Right lung (tissue), 10 donors: ENCODE results near the gene OR6C76. TPM values are rescaled to one million over a fixed set of nuclear protein-coding genes. Genes with fewer than 3 reads are reported as not detected.
A peak's percentile ranks its signal among the peaks of the same experiment; 100 is the strongest.
"Not testable (repeated sequence)": the region's sequence is repeated elsewhere in the genome, so short reads cannot be mapped to it uniquely, and the experiment has no call there.

Source experiments
- DNase-seq, 2 donors: peaks; one replicate each; pipeline ENCODE4 v3.0.0-alpha.2; 2013
- long read RNA-seq, 8 donors: transcript quantifications; one replicate each; lab custom pipeline, GENCODE V29; 2026
- polyA plus RNA-seq, 5 donors: library from polyadenylated mRNA; unstranded; fragments of 120-200 nt; gene quantifications; one replicate each; pipeline versions ENCODE4 v1.2.1 to v1.2.3, GENCODE V29; 2013; ENCODE audit warnings: inconsistent platforms in 1 of 5, low replicate concordance in 1 of 5; ENCODE audit not compliant: insufficient read length in 5 of 5, insufficient read depth in 1 of 5

OR6C76 gene
- polyA plus RNA-seq = not detected
- long read RNA-seq, donor 1 = 0 reads
- long read RNA-seq, donor 2 = 0 reads
- long read RNA-seq, donor 3 = 0 reads
- long read RNA-seq, donor 4 = 0 reads
- long read RNA-seq, donor 5 = 0 reads
- long read RNA-seq, donor 6 = 0 reads
- long read RNA-seq, donor 7 = 0 reads
- long read RNA-seq, donor 8 = 0 reads

GRCh38 chr12:55425954-55426353, at the start of gene OR6C76:
TSS of gene OR6C76 (plus strand) at chr12:55426254. CDS start at chr12:55426254, 0 bp downstream.
- no peak for DNase-seq

- peak in 1 of 2 donors; percentile 0 for DNase-seq
Observed at GRCh38 chr12:55385891-55386290, 40.2 kb upstream of the OR6C76 start.

DNA sequence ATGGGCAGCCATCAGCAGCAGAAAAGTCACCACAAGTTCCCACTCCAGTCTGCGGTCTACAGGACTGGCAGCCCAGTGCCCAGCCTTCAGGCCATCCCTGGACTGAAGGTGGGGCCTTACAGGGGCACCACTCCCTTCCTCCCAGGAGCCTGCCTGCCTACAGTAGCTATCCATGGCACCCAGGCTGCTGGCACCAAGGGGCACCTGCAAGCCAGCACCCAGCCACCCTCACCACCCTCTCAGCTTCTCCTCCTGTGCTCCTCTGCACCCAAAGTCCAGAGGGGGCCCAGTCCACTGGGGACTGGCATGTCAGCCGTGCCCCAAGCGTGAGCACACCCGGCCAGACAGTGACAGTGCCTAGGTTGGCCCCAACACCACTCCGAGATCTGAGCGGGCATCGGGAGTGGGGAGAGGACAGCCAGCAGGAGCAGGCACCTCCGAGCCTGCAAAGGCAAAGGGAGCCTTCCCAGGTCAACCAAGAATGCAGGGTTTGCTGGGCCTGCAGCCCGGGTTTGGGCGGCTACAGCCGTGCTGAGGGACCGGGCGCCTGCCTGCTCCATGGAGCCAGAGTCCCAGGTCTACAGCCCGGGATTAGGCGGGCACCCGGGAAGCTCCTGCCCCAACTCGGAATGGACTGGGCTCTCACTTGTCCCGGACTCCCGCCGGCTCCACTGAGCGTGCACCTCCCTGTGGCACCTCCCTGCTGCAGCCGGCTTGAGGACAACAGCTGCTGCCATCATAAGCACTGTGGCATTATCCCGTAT, 33.8 kb upstream of the OR6C76 start:
- no peak for DNase-seq

DNA sequence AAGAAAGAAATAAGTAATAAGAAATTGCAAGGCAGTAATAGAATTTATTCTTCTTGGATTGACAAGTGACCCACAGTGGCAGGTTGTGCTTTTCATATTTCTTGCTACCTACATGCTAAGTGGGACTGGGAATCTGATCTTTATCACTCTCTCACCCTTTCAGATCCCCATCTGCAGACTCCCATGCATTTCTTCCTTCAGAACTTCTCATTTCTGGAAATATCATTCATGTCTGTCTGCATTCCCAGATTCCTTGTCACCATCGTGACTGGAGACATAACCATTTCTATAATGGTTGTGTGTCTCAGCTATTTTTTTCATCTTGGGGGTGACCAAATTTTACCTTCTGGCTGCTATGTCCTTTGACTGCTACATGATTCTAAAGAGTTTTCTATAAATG, 29.7 kb upstream of the OR6C76 start:
- no peak for DNase-seq

- no peak for DNase-seq
Observed at GRCh38 chr12:55400229-55400628, 25.8 kb upstream of the OR6C76 start, which contains the start of gene OR6C65. TSS of gene OR6C65 (plus strand) at chr12:55400529. CDS start at chr12:55400529, 0 bp downstream.

GRCh38 chr12:55407866-55408265, 18.2 kb upstream of the OR6C76 start:
- no peak for DNase-seq

GRCh38 chr12:55409133-55409532, 16.9 kb upstream of the OR6C76 start:
- DNase-seq = not testable (repeated sequence)

GRCh38 chr12:55412138-55412537, 13.9 kb upstream of the OR6C76 start:
- not testable (repeated sequence) for DNase-seq

- DNase-seq = not testable (repeated sequence)
Observed at GRCh38 chr12:55413498-55414388, 12.3 kb upstream of the OR6C76 start.

- not testable (repeated sequence) for DNase-seq
Observed at GRCh38 chr12:55414396-55414823, 11.6 kb upstream of the OR6C76 start.

GRCh38 chr12:55414889-55415288, 11.2 kb upstream of the OR6C76 start:
- not testable (repeated sequence) for DNase-seq

DNA sequence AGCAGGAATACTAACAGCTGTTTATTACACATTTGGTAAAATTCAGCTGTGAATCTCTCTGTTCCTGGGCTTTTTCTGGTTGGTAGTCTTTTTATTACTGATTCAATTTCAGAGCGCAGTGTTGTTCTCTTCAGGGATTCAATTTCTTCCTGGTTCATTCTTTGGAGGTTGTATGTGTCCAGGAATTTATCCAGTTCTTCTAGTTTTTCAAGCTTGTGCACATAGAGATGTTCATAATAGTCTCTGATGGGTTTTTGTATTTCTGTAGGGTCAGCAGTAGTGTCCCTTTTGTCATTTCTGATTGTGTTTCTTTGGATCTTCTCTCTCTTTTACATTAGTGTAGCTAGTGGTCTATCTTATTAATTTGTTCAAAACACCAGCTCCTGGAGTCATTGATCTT, 9.1 kb upstream of the OR6C76 start:
- no peak for DNase-seq

DNA sequence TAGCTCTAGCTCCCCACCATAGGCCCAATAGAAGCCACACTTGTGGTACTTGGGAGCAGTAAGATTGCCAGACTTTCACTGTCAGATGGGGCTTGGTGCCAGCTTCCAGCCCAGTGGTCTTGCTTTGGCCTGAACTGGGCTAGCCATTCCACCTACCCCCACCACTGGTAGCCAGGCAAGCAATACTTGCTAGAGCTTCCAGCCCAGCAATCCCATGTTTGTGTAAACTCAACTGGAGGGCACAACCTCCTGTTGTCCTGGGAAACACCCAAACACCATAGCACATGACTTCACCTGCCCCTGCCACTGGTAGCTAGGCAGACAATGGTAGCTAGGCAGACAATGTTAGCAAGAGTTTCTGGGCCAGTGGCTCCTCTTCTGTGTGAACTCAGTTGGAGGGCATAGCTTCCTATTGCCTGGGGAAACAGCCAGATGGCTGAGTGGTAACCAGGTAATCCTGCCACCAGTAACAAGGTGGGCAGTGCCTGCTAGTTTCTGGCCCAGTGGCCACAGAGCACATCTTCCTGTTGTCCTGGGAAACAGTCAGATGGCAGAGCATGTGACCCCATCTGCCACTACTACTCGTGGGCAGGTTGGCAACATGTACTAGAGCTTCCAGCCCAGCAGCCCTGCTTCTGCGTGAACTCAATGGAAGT, 5.6 kb upstream of the OR6C76 start:
- DNase-seq = no peak

DNA sequence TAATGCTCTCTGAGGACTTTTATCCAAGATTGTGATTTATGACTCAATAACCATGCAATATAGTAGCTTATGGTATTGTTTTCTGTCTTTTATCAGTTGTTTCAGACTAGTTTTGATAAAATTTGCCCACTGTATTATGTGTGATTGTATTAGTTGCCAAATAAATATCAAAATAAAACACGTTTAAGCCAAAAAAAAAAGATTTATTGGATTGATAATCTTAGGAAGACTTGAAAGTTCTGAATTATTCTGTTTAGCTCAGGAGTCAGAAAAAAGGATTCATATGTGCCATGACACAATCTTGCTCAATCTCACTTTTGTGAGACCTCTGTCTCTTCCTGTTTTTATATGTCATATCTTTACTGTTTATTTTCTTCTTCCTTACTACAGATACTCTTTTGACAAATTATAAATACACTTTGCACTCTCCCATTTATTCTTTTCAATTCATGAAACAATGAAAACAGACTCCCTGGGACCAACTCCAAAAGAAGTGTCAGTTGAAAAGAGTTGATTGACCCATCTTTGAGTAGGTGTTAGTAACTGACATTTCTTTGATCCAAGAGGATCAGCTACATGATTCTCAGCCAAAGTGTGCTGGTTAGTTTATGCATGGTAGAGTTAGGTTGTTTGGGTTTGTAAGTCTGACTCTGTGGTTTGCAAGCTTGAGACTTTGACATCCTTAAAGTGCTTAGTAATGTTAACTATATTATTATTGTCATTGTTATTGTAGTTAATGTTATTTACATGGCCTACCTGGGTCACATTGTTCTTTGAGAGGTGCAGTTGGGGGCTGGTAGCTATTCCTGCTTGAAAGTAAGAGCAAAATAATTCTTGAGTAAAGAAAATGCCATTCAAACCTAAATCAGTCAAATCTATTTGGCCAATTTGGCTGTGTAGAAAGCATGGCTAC, 2.5 kb downstream of the OR6C76 start:
- DNase-seq = peak; percentile 67 to 71

GRCh38 chr12:55441233-55441632, 15.2 kb downstream of the OR6C76 start:
- DNase-seq = not testable (repeated sequence)

DNA sequence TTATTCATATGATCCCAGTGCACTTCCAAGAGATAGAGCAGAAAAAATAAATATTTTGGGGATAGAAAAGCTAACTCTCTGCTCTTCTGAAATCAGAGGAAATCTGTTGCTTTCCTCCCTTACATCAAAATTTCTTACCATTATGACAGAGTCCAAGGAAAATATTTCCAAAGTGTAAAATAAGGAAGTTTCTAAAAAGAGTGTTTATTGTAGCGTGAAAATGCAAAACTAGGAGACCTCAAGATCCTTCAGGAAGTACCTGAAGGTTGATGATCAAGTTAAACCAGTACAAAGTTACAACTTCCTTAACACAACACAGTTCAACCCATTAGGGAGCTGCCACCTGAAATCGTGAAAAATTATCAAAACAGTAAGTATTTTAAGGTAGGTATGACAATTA, 17.7 kb downstream of the OR6C76 start, which contains the start of gene OR6C2:
TSS of gene OR6C2 (plus strand) at position 301 of the 400 bp plus-strand sequence. CDS start 8,138 bp downstream, outside the sequence.
- DNase-seq = no peak

- DNase-seq = no peak
Observed at GRCh38 chr12:55445357-55445756, 19.3 kb downstream of the OR6C76 start.

GRCh38 chr12:55446326-55446725, 20.3 kb downstream of the OR6C76 start:
- DNase-seq = no peak

- no peak for DNase-seq
Observed at GRCh38 chr12:55448825-55449224, 22.8 kb downstream of the OR6C76 start.

DNA sequence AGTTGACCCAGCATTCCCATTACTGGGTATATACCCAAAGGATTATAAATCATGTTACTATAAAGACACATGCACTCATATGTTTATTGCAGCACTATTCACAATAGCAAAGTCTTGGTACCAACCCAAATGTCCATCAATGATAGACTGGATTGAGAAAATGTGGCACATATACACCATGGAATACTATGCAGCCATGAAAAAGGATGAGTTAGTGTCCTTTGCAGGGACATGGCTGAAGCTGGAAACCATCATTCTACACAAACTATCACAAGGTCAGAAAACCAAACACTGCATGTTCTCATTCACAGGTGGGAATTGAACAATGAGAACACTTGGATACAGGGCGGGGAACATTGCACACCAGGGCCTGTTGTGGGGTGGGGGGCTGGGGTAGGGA, 38.9 kb downstream of the OR6C76 start:
- not testable (repeated sequence) for DNase-seq
